ENCODE measurements around the gene PLB1. TPM values are rescaled to one million over a fixed set of nuclear protein-coding genes. Genes with fewer than 3 reads are reported as not detected.

Gene PLB1
- total and polyA plus RNA-seq, 8 donors, result 0.45 to 18.8 (median 3.4) TPM

DNA sequence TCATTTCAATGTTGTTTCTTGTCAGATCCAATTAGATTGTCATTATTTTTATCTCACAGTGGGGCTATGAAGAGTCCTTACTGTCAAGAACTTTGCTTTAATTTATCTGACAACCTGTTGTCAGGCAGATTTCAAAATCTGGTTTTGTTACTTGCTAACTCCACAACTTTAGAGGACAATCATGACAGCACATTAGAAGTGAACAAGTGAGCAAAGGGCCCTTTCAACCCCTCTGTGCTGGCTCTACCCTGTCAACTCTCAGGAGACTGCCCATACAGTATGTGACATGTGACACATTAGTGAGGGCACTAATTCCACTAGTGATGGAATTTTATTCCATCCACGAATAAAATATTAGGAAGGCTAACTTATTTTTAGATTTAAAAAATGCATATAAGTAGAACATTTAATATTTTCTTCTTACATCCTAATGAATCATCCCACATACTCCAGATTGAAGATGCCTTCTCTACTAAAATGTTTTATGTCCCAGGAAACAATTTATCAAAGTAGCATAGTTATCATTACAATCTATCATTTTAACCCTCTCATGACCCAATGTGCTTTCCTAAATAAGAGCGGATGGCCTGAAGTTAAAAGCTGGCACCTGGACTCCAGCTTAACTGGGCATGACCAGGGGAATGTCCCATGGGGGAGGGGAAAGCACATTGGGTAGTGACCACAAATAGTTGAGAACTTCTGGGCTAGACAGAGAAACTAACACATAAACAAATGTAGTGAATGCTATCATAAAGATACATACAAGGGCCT is 158.2 kb downstream of the PLB1 start:
- 76 to 87% (median 83%) methylated on average over 2 of the region's 2 CpGs for WGBS, 5 donors
- Histone ChIP-seq H3K4me1 (peaks cover 13 to 45% (median 31%) of the 10 kb centered on the region in 4 donors), H3K27me3 (no peaks in the 10 kb centered on the region), H3K27ac (peak overlapping the region in 1 of 5 donors; percentile 19), H3K36me3 (no peaks in the 10 kb centered on the region), H3K9me3 (no peaks in the 10 kb centered on the region), H3K4me3 (no peak overlapping the region)
- TF ChIP-seq EP300 (IDR thresholded peaks at IDR 0.05) (no peak), POLR2A (IDR thresholded peaks at IDR 0.05) (no peak), POLR2AphosphoS5 (IDR thresholded peaks at IDR 0.05) (no peak)
- intact Hi-C loops (cut with DNase I; ENCODE audit: low total_unique reads), result no loop called here
- no peak for DNase-seq

DNA sequence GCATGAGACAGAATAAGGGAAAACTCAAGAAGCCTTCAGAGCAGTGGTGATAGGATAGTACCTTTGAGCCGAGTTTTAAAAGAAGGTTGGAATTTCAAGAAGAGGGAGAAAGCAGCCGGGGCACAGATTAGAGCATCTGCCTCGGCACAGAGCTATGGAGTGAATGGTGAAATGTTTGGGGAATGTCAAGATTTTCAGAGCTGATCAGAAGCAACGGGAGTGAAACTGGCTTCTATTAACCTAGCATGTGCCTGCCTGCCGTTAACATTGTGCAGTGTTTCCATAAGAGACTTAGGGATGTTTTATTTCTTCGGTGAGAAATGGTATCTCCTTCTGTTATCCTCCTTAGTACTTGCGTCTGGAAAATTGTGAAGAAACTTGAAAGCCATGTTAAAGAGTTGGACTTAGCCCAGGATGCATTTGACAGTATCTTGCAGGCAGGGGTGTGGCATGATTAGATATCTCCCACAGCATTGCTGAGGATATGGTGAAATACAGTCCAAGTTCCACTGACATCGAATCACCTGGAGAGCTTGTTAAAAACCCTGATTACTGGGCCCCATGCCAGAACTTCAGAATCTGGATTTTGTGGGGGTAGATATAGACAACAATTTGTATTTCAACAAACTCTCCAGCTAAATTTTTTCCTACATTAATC is 158.9 kb downstream of the PLB1 start:
- Histone ChIP-seq H3K4me3 (no peak overlapping the region), H3K4me1 (peaks cover 13 to 45% (median 33%) of the 10 kb centered on the region in 4 donors), H3K27ac (peak overlapping the region in 3 of 5 donors; percentile 8 to 19 (median 18)), H3K9me3 (no peaks in the 10 kb centered on the region), H3K36me3 (no peaks in the 10 kb centered on the region), H3K27me3 (no peaks in the 10 kb centered on the region)
- 31 to 42% (median 39%) methylated on average over 8 of the region's 8 CpGs for WGBS, 5 donors
- TF ChIP-seq POLR2AphosphoS5 (IDR thresholded peaks at IDR 0.05), result peak in 1 of 3 donors; percentile 27
- no peak for TF ChIP-seq EP300 (IDR thresholded peaks at IDR 0.05)
- peak in 1 of 2 donors; percentile 71 for DNase-seq
- intact Hi-C loops (cut with DNase I; ENCODE audit: low total_unique reads), result no loop called here

DNA sequence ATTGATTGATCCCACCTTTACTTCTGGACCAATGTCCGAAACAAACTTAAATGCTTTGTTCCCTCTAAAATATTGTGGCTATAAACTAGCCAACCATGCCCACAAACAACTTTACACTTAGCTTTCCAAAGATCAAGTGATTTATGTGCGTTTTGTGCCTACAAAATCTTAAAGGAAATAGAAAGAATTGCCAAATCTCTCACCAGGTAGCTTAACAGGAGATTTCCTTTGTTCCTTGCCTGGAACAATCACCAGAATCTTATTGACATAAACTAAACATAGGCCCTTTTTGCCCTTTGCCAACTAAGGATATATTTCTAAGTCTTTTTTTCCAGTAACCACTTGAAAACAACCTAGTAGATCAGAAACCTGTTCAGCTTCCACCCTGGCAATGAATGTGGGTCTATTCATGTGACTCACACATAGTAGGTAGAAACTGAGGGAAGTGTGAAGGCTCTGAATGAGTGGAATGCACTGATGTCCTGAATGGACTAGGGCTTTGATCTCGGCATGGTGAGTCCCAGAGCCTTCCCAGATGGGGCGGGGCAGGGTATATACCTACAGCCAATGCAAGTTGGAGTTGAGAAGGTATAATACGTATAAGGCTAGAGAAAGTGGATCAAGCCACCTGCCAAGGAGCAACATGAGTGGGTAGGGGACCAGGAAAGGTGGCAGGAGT is 161.2 kb downstream of the PLB1 start:
- WGBS, 5 donors, result 43 to 67% (median 52%) methylated on average over 5 of the region's 5 CpGs
- TF ChIP-seq EP300 (IDR thresholded peaks at IDR 0.05), result no peak
- TF ChIP-seq, protein P1, sequence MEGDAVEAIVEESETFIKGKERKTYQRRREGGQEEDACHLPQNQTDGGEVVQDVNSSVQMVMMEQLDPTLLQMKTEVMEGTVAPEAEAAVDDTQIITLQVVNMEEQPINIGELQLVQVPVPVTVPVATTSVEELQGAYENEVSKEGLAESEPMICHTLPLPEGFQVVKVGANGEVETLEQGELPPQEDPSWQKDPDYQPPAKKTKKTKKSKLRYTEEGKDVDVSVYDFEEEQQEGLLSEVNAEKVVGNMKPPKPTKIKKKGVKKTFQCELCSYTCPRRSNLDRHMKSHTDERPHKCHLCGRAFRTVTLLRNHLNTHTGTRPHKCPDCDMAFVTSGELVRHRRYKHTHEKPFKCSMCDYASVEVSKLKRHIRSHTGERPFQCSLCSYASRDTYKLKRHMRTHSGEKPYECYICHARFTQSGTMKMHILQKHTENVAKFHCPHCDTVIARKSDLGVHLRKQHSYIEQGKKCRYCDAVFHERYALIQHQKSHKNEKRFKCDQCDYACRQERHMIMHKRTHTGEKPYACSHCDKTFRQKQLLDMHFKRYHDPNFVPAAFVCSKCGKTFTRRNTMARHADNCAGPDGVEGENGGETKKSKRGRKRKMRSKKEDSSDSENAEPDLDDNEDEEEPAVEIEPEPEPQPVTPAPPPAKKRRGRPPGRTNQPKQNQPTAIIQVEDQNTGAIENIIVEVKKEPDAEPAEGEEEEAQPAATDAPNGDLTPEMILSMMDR (IDR thresholded peaks at IDR 0.05), result no peak
- TF ChIP-seq POLR2AphosphoS5 (IDR thresholded peaks at IDR 0.05), result no peak
- no peak for TF ChIP-seq POLR2A (IDR thresholded peaks at IDR 0.05)
- intact Hi-C loops (cut with DNase I; ENCODE audit: low total_unique reads), result no loop called here
- H3K9me3 ChIP-seq, result no peaks in the 10 kb centered on the region
- H3K4me1 ChIP-seq, result peaks cover 29 to 67% (median 49%) of the 10 kb centered on the region in 4 donors
- no peak overlapping the region for H3K4me3 ChIP-seq
- H3K27me3 ChIP-seq, result no peaks in the 10 kb centered on the region
- peak in 1 of 2 donors; percentile 53 for DNase-seq
- H3K27ac ChIP-seq, result peak overlapping the region; percentile 31 to 91 (median 78)
- H3K36me3 ChIP-seq, result no peaks in the 10 kb centered on the region

DNA sequence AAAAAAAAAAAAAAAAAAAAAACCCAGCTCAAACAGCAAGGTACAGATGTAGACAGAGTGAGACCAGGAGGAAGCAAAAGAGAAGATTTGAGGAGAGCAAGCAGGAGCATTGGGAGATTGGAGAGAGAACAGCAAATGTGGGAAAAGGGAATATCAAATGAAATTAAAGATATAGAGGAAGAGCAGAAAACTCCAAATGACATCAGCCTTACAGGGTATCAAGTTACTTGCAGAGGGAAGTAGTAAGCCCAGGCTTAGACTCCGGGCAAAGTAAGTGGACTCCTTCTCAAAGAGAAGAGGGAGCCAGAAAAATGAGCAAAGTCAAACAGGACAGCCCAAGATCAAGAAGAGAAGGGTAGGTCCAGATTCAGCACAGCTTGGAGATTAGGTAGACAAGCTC is 162.5 kb downstream of the PLB1 start:
- H3K4me3 ChIP-seq, result no peak overlapping the region
- TF ChIP-seq POLR2AphosphoS5 (IDR thresholded peaks at IDR 0.05) (no peak), POLR2A (IDR thresholded peaks at IDR 0.05) (no peak), EP300 (IDR thresholded peaks at IDR 0.05) (no peak)
- TF ChIP-seq, protein P1 (IDR thresholded peaks at IDR 0.05), result no peak
- intact Hi-C loops (cut with DNase I; ENCODE audit: low total_unique reads), result no loop called here
- DNase-seq, result peak in 1 of 2 donors; percentile 68
- 14 to 41% (median 29%) methylated on average over 1 of the region's 1 CpG for WGBS, 5 donors
- H3K36me3 ChIP-seq, result no peaks in the 10 kb centered on the region
- peak overlapping the region in 4 of 5 donors; percentile 20 to 82 (median 76) for H3K27ac ChIP-seq
- no peaks in the 10 kb centered on the region for H3K9me3 ChIP-seq
- peaks cover 42 to 80% (median 62%) of the 10 kb centered on the region in 4 donors for H3K4me1 ChIP-seq
- H3K27me3 ChIP-seq, result no peaks in the 10 kb centered on the region

DNA sequence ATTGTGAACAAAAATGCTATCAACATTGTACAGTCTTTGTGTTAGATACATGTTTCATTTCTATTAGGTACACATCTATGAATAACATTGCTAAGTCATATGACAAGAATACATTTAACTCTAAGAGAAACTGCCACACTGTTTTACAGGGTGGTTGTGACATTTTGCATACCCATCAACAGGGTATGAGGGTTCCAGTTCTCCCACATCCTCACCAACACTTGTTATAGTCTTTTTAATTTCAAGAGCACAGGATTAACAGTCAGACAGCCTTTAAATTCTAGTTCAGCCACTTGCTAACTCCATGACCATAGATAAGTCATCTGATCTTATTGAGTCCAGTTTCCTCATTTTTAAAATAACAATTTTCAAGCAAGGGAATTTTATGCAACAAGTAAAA is 163.3 kb downstream of the PLB1 start:
- DNase-seq, result no peak
- no peak overlapping the region for H3K4me3 ChIP-seq
- peaks cover 50 to 87% (median 69%) of the 10 kb centered on the region in 4 donors for H3K4me1 ChIP-seq
- no peaks in the 10 kb centered on the region for H3K9me3 ChIP-seq
- H3K27ac ChIP-seq, result peak overlapping the region in 1 of 5 donors; percentile 78
- no peaks in the 10 kb centered on the region for H3K36me3 ChIP-seq
- no peaks in the 10 kb centered on the region for H3K27me3 ChIP-seq
- TF ChIP-seq, protein P1 (IDR thresholded peaks at IDR 0.05), result no peak
- TF ChIP-seq POLR2A (IDR thresholded peaks at IDR 0.05) (no peak), POLR2AphosphoS5 (IDR thresholded peaks at IDR 0.05) (no peak), EP300 (IDR thresholded peaks at IDR 0.05) (no peak)
- intact Hi-C loops (cut with DNase I; ENCODE audit: low total_unique reads), result no loop called here

Data from stomach (tissue), 9 donors.